Measurements from ENCODE around the gene CFAP221. TPM values are rescaled to one million over a fixed set of nuclear protein-coding genes. Genes with fewer than 3 reads are reported as not detected.

CFAP221 gene
- total RNA-seq, 1 donor from 2014 or later = 0.20 TPM

DNA sequence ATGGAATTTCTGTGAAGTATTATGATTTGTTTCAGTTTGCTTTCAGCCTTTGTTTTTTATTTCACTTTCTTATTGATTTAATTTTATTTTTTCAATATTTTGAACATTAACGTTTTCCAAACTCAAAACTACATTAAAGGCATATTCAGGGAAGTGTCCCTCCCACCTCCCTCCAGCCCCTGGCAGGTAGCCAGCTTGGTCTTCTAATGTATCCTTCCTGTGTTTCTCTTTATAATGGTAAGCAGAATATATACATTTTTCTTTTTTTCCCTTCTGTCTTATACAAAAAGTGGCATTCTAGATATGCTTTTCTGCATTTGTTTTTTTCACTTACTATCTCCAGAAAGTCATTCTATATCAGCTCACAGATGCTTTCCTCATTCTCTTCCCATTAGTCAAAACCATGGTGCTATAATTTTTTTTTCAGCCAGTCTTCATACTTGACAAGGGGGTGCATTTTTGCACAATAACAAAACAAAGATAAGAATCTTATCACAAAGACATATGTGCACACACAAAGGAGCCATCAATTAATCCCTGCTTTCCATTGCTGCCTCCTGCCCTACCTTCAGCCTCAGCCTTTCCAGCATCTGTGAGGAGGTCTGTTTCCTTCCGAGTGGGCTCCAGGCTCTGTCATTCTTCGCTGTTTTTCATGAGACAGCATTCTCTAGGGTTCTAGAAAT, 101.1 kb downstream of the CFAP221 start:
- no peak for DNase-seq

DNA sequence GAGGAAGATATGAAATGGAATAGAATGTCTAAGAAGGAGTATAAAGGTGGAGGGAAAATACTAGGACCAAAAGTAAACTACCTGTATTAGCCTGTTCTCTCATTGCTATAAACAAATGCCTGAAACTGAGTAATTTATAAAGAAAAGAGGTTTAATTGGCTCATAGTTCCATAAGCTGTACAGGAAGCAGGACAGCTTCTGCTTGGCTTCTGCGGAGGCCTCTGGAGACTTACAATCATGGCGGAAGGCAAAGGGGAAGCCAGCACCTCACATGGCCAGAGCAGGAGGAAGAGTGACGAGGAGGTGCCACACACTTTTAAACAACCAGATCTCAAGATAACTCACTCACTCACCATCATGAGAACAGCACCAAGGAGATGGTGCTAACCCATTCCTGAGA, 101.9 kb downstream of the CFAP221 start:
- no peak for DNase-seq

DNA sequence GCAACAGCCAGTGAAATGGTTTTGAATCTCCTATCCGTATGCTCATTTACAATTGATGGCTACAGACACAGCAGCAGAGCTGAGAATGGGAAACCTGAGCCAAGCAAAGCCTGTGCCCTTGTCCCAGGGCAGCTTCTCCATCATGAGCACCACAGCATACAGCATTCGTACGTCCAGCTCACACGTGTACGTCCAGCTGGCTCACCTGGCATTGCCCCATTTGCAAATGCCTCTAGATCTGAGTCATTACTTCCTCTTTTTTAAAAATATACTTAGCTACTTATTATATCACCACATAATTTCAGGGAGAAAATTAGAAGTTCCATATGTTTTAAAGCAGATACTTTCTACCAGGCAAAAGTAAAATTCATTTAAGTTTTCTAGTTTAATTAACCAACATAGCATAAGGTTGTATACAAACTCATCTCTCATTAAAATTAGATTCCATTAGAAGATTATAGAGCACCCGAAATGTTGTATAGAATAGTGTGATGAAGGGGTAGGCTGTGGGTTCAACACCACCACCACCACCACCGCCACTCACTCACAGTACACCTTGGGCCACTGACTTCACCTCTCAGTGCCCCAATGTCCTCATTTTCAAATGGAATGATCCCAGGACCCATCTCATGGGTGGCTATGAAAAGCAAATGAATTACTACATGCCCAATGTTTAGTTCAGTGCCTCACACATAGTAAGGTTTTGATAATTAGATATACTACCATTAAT, 103.4 kb downstream of the CFAP221 start:
- DNase-seq = no peak

DNA sequence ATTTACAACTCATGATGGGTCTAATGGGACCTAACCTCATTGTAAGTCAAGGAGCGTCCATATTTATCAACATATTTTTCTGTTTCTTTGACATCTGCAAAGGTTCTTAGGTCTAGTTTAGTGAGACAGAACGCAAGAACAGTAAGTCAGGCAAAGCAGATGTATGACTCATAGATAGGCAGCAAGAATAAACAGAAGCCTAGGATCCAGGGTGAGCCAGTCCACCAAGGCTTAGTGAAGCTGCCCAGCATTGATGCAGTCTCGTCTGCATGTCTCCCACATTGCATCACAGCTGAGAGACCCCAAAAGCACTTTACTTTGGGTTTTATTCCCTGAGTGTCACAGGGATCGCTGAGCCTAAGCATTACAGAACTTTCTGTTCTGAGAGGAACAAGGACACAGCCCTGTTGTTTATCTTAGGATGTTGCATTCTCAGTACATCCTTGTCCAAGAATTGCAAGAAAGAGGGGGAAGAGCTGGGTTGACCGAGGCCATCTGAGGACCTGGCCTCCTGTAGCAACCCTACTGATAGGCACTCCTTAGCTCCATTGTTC, 105.2 kb downstream of the CFAP221 start:
- DNase-seq = no peak

DNA sequence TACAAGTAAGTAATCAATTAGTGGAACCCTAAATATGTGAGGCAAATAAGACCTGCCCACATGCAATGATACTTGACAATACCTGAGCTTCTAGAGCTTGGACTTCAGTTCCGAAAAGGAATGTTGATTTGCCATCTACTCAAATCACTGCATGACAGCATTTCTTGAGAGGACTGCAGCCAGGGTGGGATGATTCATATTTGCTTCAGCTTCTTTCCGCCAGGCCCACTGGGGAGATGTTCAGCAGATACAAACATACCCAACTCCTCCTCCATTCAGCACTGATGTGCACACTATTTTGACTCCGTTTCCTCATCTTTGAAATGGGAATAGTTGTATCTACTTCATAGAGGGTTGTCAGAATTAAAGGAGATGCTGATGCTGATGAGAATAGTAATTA, 106.0 kb downstream of the CFAP221 start:
- no peak for DNase-seq

DNA sequence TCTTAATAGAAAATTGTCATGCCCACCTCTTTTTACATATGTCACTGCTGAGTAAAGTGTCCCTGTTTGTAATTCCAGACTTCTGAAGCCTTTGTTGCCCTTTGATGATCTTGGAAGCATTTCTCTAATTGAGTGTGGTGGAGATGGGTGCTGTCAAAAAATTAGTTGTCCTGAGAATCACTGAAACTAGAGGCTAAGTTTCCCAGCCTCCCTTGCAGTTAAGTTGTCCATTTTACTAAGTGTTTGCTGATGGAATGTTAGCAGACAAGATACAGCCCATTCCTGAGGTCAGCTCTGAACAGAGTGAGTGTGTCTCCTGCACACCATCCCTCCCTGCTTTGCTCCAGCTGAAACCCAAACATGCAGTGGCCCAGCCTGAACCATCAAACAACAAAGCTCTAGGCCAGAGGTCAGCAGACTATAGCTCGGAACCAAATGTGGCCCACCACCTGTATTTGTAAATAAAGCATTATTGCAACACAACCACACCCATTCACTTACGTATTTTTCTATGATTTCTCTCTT, 106.7 kb downstream of the CFAP221 start:
- no peak for DNase-seq

DNA sequence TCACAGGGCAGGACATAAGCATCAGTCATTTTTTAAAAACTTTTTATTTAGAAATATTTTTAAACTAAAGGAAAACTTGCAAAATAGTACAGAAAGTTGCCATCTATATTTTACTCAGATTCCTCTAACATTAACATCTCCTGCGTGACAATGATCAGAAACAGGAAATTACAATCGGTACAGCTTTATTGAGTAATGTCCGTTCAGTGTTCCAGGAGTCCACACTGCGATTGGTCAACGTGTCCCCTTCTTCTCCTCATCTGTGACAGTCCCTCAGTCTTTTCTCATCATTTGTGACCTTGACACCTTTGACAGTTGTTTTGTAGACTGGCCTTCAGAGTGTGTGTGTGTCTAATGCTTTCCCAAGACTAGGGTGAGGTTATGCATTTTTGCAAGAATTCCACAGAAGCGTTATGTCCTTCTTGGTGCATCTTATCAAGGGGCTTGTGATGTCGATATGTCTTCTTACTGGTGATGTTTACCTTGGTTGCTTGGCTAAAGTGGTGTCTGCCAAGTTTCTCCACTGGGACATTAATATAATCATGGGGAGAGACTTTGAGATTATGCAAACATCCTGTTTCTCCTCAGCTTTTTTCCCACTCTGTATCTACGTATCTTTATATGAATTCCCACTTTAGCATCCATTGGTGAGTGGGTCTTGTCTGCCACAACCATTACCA, 113.4 kb downstream of the CFAP221 start:
- DNase-seq = no peak

DNA sequence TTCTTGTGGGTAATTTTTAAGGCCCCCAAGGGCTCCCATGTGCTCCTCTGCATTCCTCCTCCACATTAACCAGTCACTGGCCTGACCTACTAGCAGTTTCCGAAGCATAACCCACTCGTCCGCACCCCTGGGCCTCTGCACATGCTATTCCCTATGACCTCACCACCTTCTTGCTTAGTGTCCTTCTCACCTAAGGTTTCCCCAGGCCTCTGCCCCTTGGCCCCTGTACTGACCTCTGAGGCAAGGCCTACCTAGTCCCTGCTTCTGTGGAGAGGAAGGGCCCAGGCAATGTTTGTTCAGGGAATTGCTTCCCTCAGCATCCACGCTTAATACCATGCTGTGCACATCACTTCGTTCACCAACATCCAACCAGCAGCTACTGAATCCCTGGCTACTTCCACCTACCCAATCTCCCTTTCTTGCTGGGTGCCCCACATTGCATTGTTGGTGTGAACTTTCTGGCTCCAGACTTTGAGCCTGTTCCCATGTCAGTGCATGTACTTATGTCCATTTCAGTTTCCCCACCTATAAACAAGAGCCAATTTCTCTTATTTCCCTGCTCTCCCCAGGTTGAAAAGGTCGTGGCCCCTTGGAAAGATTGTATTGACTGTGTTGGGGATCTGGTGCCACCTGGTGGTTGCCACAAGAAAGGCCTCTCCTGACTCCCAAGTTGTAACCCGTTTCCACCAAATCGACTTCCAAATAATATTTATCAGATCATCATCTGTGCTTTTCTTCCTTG, 115.5 kb downstream of the CFAP221 start:
- DNase-seq = no peak

DNA sequence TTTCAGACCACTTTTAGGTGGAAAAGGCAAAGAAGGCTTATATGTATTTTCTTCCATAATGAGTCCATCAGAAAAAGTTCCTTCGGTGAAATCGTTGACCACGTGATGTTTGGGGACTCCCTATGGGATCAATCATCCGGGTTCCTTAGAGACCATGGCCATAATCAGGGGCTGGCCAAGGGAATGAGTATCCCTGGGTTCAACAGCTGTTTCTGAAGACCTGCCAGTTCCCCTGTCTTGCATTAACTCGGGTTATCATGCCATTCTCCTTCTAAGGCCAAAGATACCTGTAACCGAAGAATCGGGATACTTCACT, 116.1 kb downstream of the CFAP221 start:
- no peak for DNase-seq

DNA sequence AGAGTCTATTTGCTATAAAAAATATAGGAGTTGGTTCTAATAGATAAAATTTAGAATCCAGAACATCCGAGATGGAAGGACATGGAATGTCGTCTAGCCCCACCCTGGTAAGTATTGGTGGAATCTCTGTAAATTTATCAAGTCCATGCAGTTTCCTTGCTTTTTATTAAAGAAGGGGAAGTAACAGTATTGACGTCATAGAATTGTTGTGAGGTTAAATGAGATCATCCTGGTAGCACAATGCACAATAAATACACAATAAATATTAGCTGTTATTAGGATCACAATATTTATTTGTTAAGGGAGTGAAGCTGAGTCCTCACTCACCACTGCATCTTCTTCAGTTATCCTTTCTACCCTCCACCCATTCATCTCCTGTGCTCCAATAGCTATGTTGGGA, 118.0 kb downstream of the CFAP221 start:
- no peak for DNase-seq

DNA sequence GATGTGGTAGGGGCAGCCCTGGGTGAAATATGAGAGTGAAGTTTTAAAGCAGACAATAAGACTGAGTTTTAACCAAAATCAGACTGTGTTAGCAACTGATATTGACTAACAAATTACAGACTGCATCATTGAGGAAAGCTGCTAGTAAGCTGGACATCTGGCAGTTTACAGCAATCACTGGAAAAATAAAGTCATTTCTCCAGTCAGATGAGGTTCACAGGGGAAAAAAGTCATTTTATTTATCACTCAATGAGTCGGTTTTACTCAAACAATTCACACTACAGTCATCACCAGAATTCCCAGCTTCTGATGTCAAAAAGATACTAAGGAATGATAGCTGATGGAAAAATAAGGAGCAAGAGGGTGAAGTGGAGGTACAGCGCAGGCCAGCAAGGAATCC, 124.3 kb downstream of the CFAP221 start:
- DNase-seq = peak; percentile 18

DNA sequence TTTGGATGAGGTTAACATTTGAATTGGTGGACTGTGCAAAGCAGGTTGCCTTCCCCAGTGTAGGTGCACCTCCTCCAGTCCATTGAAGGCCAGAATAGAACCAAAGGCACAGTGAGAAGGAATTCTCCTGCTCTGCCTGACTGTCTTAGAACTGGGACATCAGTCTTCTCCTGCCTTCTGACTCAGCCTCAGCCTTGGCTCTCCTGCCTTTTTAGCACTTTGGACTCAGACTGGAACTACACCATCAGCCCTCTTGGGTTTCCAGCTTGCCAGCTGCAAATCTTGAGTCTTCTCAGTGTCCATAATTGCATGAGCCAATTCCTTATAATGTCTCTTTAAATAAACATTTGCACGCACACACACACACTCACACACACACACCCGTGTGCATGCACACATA, 126.8 kb downstream of the CFAP221 start:
- no peak for DNase-seq

DNA sequence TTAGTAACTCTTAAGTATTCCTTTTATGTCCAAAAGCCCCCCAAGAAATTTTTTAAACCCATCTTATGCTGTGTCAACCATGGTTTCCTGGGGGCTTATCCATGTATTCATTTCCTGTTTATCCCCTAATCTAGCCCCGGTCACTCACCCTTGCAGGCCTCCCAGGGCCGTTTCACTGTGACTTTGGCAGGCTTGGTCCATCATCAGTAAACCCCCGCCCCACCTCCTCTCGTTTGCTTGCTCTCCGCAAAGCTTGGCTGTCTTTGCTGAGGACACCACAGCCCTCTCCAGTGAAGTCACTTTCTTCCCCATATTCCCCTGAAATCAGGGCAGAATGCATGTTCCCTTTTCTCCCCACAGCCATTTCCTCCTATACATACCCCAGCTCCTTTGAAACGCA, 127.5 kb downstream of the CFAP221 start:
- DNase-seq = no peak

DNA sequence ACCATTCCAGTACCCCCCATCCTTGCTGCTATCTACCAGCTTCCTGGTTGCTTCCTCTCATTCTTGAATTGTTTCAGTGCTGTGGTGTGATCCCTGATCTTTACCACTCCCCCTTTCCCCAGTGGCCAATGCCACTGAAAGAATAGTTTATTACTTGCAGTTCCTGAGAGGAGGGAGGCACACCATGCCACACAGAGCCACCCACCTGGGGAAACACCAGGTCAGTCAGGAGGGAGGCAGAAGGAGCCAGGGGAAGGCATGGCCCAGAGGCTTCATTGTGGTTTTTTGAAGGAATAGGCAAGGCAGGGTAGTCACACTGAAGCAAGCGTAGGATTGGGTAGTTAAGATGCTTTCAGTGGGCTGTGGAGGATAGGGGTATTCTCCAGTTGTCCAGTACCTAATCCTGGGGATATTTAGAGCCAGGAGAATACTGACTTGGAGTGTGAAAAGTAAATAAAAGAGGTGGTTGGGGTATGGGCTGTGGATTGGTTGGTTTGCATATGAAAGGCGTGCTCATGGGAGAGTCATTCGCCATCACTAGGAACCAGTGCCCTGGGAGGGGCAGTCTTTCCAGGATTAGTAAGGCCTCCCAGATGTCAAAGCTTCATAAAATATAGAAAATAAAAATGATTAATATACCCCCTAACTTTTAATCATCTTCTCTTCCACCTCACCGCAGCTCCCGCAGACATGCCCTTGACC, 128.1 kb downstream of the CFAP221 start:
- no peak for DNase-seq

DNA sequence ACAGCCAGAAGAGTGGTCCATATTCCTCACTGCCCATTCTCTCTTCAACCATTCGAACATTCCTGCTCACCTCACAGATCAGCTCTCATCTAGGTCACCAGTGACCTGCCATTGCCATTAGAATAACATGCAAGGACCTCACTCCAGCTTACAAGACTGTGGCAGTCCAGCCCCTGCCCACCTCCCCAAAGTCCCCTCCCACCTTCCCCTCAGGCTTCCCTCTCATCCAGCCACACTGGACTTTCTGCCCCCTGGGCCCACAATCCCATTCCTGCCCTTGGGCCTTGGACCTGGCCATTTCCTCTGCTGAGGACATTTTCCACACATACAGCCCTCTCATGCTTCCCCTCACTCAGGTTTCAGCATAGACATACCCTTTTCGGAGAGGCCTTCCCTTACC, 129.5 kb downstream of the CFAP221 start:
- DNase-seq = no peak

DNA sequence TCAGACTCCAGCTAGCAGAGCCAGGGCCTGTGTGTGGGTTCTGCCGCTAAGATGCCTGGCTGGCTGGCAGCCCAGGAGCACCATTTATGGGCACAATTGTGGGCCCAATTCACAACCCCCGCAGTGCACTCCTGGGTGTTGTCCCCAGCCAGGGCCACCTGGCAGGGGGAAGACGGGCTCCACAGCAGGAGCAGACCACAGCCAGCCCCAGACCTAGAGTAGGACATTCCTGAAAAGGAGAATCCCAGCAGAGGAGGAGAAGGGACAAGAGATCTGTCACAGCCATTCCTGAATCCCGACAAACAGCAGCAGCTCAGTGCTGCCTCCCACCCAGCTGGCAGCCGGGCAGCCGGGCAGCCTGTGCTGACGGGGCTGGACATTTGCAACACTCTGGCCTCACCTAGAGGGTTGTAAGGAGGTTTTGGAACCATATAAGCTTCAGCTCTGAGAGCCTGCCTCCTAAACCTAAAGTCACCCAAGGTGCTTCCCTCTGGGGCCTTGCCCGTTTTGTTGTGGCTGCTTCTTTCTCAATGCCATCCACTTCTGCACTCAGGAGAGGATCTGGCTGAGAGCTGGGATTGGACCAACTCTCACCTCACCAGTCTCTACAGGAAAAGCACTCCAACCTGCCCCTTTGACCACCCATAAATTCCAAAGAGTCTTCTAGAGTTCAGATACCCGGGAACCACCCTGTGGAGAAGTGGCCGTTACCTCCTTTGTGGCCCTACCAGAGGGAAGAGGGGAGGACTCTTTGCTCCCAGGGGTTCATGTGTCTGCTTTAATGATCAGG, 130.7 kb downstream of the CFAP221 start:
- no peak for DNase-seq

DNA sequence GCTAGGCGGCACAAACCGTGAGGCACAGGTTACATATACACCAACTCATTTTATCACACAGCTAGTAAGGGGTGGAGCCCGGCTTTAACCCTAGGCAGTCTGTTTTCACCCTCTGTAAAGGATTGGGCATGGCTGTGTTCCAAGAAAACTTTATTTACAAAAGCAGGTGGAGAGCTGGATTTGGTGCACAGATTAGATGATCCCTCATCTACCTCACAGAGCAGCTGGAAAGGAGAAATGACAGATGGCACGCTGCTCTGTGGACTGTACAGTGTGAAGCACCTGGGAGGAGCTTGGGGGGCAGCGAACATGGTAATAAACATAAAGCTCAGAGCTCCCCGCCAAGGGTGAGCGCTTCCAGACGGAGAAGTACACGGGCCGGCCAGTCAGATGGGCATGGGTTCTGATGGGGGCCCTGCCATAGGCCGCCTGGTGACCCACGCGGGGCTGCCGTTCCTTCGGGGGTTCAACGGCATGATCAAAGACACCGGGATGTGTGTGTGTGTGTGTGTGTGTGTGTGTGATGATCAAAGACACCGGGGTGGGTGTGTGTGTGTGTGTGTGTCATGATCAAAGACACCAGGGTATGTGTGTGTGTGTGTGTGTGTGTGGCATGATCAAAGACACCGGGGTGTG, 133.9 kb downstream of the CFAP221 start:
- DNase-seq = no peak

DNA sequence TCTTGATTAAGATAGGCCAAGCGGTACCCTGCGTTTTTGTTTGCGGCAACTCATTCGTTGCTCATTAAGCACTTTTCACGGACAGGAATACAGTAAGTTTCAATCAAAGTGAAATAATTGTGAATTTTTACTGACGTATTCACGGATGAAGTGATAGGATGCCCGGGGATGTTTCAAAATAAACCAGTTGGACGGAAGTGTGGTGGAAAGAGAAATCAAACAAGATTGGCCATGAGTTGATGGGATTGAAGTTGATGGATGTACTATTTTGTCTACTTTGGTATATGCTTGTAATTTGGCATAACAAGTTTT, 135.2 kb downstream of the CFAP221 start:
- no peak for DNase-seq

DNA sequence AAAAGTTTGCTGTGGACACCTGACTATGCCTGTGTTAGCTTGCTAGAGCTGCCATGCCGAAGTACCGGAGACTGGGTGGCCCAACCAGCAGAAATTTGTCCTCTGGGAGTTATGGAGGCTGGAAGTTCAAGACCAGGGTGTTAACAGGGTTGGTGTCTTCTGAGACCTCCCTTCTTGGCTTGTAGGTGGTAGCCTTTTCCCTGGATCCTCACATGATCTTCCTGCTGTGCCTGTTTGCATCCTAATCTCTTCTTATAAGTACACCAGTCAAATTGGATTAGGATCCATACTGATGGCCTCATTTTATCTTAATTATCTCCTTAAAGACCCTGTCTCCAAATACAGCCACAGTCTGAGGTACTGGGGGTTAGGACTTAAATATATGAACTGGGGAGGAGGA, 135.6 kb downstream of the CFAP221 start:
- no peak for DNase-seq

DNA sequence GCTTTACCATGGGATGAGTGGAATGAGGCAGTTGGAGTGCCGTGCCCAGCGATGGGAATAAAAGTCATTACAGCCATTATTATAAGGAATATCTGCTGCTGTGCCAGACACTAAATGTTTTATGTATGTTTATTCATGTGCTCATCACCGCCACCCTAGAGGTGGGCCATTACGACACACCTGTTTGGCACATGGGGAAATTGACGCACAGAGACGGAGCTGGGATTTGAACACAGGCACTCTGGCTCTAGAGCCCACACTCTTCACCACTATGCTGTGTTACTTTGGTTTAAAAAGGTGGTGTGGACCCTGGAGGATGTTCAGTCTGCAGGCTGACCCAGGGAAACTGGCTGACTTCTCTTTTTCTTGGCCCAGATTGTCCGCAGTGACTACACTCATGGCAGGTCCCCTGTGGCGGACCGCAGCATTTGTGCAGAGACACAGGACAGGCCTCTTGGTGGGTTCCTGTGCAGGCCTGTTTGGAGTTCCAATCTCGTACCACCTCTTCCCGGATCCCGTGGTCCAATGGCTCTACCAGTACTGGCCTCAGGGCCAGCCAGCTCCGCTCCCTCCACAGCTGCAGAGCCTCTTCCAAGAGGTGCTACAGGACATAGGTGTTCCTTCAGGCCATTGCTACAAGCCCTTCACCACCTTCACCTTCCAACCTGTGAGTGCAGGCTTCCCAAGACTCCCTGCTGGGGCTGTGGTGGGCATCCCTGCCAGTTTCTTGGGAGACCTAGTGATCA, 136.4 kb downstream of the CFAP221 start:
- no peak for DNase-seq

All from skin of body (tissue), 2 donors.